Chondrocyte (in vitro differentiated cells): Measurements from ENCODE around the gene TXNDC2. TPM values are rescaled to one million over a fixed set of nuclear protein-coding genes. Genes with fewer than 3 reads are reported as not detected.
A peak's percentile ranks its signal among the peaks of the same experiment; 100 is the strongest.

Source experiments
- DNase-seq: peaks from one replicate; pipeline ENCODE4 v3.0.0; 2021; ENCODE audit warnings: mixed read lengths, low spot score
- H3K27ac Mint-ChIP-seq: one replicate; pipeline ENCODE4 v1.8.0; 2021; ENCODE audit warnings: mild to moderate bottlenecking, moderate library complexity, mixed read lengths; ENCODE audit not compliant: unreplicated experiment
- H3K27me3 Mint-ChIP-seq: 2 replicates; pipeline ENCODE4 v1.8.0; 2021; ENCODE audit warnings: low read depth, mixed read lengths
- H3K36me3 Mint-ChIP-seq: 2 replicates; pipeline ENCODE4 v1.8.0; 2021; ENCODE audit warnings: low read depth, mixed read lengths
- H3K4me1 Mint-ChIP-seq: 2 replicates; pipeline ENCODE4 v1.8.0; 2021; ENCODE audit warnings: low read depth, mild to moderate bottlenecking, mixed read lengths
- H3K4me3 Mint-ChIP-seq: one replicate; pipeline ENCODE4 v1.8.0; 2021; ENCODE audit warnings: mild to moderate bottlenecking, moderate library complexity, mixed read lengths; ENCODE audit not compliant: unreplicated experiment
- H3K9me3 Mint-ChIP-seq: 2 replicates; pipeline ENCODE4 v1.8.0; 2021; ENCODE audit warnings: low read depth, mixed read lengths
- CTCF ChIP-seq: fragments of 200-600 bp; sonication (generic); IDR thresholded peaks from 2 replicates; pipeline ENCODE4 v1.5.0; 2021; ENCODE audit warnings: antibody characterized with exemption, mild to moderate bottlenecking, moderate library complexity
- total RNA-seq: library from RNA; stranded (reverse); gene quantifications from 3 replicates; pipeline ENCODE4 v1.2.1, GENCODE V29; 2021

The TXNDC2 gene
- total RNA-seq, 1 donor from 2014 or later: 0.17 TPM

DNA sequence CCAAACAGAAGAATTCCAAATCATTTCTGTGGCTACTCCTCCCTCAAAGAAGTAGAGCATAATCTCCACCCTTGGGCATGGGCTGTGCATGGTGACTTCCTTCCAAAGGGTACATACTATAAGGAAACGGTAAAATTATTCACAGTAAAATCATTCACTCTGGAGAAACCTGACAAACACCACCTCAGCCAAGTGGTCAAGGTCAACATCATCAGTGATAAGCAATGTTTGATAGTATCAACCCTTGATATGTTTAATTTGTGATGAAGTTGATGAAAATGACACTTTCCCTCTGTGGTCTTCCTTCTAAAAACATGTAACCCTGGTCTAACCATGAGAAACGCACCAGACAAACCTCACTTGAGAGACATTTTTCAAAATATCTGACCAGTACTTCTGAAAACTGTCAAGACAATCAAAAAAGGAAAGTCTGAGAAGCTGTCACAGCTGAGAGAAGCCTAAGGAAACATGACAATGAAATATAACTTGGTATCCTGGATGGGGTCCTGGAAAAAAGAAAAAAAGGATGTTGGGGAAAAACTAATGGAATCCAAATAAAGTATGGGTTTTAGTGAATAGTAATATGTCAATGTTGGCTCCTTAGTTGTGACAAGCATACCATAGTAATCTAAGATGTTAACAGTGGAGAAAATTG, 9.4 kb upstream of the TXNDC2 start:
- Mint-ChIP-seq H3K4me3 (peak overlapping the region; percentile 51), H3K9me3 (no peaks in the 10 kb centered on the region), H3K4me1 (peaks cover 19% of the 10 kb centered on the region), H3K27ac (peak overlapping the region; percentile 93), H3K27me3 (no peaks in the 10 kb centered on the region), H3K36me3 (no peaks in the 10 kb centered on the region)
- DNase-seq: no peak
- no peak for TF ChIP-seq CTCF

GRCh38 chr18:9876867-9877654, 8.7 kb upstream of the TXNDC2 start:
- peak overlapping the region; percentile 93 for H3K27ac Mint-ChIP-seq
- no peaks in the 10 kb centered on the region for H3K27me3 Mint-ChIP-seq
- no peaks in the 10 kb centered on the region for H3K9me3 Mint-ChIP-seq
- no peak for DNase-seq
- peaks cover 19% of the 10 kb centered on the region for H3K4me1 Mint-ChIP-seq
- peak overlapping the region; percentile 51 for H3K4me3 Mint-ChIP-seq
- H3K36me3 Mint-ChIP-seq: no peaks in the 10 kb centered on the region
- no peak for TF ChIP-seq CTCF

DNA sequence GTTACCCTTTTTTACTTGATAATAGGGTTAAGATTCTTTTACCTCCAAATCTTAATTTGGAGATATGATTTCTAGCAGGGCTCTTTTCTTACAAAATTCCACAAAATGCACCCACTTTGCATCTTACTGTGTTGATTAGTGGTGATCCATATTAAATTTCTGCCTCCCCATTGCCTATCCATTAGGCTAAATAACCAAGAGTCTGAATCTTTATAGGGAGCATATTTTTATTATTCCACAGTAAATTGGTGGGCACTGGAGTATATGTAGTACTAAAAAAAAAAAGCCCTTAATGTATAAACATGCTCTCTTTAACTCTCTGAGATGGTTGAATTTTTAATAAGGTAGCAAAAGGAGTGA, 8.1 kb upstream of the TXNDC2 start:
- DNase-seq: no peak
- TF ChIP-seq CTCF: no peak
- Mint-ChIP-seq H3K36me3 (no peaks in the 10 kb centered on the region), H3K4me1 (peaks cover 24% of the 10 kb centered on the region), H3K27me3 (no peaks in the 10 kb centered on the region), H3K9me3 (no peaks in the 10 kb centered on the region), H3K4me3 (no peak overlapping the region), H3K27ac (peak overlapping the region; percentile 93)

DNA sequence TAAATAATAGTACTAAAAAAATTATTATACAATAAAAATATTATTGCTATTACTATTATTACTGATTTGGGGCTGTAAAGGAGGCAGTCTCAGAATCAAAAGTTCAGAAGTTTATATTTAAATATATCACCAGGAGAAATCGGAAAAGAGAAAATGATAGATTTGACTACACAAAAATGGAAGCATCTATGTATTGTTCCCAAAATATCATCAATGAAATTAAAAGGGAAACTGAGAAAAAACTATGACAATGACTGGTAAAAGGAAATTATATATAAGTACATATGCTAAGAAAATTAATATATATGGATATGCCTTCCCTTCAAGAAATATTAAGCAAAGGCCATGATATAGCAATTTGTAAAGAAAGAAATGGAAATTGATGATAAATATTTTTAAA, 7.7 kb upstream of the TXNDC2 start:
- DNase-seq: no peak
- Mint-ChIP-seq H3K36me3 (no peaks in the 10 kb centered on the region), H3K27me3 (no peaks in the 10 kb centered on the region), H3K9me3 (no peaks in the 10 kb centered on the region), H3K4me1 (peaks cover 29% of the 10 kb centered on the region), H3K27ac (no peak overlapping the region), H3K4me3 (no peak overlapping the region)
- TF ChIP-seq CTCF: no peak

- no peak for DNase-seq
- H3K27ac Mint-ChIP-seq: no peak overlapping the region
Observed at GRCh38 chr18:9878783-9879242, 7.0 kb upstream of the TXNDC2 start.

More at GRCh38 chr18:9878783-9879242, 7.0 kb upstream of the TXNDC2 start:
- Mint-ChIP-seq H3K4me1 (peaks cover 30% of the 10 kb centered on the region), H3K27me3 (no peaks in the 10 kb centered on the region), H3K9me3 (no peaks in the 10 kb centered on the region), H3K4me3 (no peak overlapping the region), H3K36me3 (no peaks in the 10 kb centered on the region)
- TF ChIP-seq CTCF: no peak
